Smooth muscle cell (in vitro differentiated cells): ENCODE data around the gene CXorf38. TPM values are rescaled to one million over a fixed set of nuclear protein-coding genes. Genes with fewer than 3 reads are reported as not detected.
"Not testable (repeated sequence)": the region's sequence is repeated elsewhere in the genome, so short reads cannot be mapped to it uniquely, and the experiment has no call there.

Source experiments
- DNase-seq: peaks from one replicate; lab custom pipeline; 2025; ENCODE audit not compliant: unreplicated experiment; lab: John Stamatoyannopoulos, UW
- H2AFZ ChIP-seq: fragments of 200-600 bp; sonication (generic); 2 replicates; pipeline ENCODE4 v1.6.0; 2016; ENCODE audit warnings: antibody characterized with exemption, low read depth, mild to moderate bottlenecking
- H3F3A ChIP-seq: fragments of 200-600 bp; sonication (generic); 2 replicates; pipeline ENCODE4 v1.6.0; 2017; ENCODE audit warnings: antibody characterized with exemption, low read depth
- H3K27ac ChIP-seq: fragments of 200-600 bp; sonication (generic); 2 replicates; pipeline ENCODE4 v1.5.1; 2016; ENCODE audit warnings: low read depth, mild to moderate bottlenecking
- H3K27me3 ChIP-seq: fragments of 200-600 bp; sonication (generic); 2 replicates; pipeline ENCODE4 v1.6.1; 2016; ENCODE audit warnings: low read depth, mild to moderate bottlenecking
- H3K36me3 ChIP-seq: fragments of 200-600 bp; sonication (generic); 2 replicates; pipeline ENCODE4 v1.5.1; 2016; ENCODE audit warnings: low read depth
- H3K4me1 ChIP-seq: fragments of 200-600 bp; sonication (generic); 2 replicates; pipeline ENCODE4 v1.5.1; 2016; ENCODE audit warnings: low read depth
- H3K4me2 ChIP-seq: fragments of 200-600 bp; sonication (generic); 2 replicates; pipeline ENCODE4 v1.6.0; 2016; ENCODE audit warnings: mild to moderate bottlenecking
- H3K4me3 ChIP-seq: fragments of 200-600 bp; sonication (generic); 2 replicates; pipeline ENCODE4 v1.5.1; 2016; ENCODE audit warnings: mild to moderate bottlenecking
- H3K79me2 ChIP-seq: fragments of 200-600 bp; sonication (generic); 2 replicates; pipeline ENCODE4 v1.6.0; 2016; ENCODE audit warnings: low read depth, mild to moderate bottlenecking
- H3K9ac ChIP-seq: fragments of 200-600 bp; sonication (generic); 2 replicates; pipeline ENCODE4 v1.6.0; 2016; ENCODE audit warnings: low read depth
- H3K9me3 ChIP-seq: fragments of 200-600 bp; sonication (generic); replicated peaks from 2 replicates; pipeline ENCODE4 v1.5.1; 2016; ENCODE audit warnings: low read depth
- H4K20me1 ChIP-seq: fragments of 200-600 bp; sonication (generic); 2 replicates; pipeline ENCODE4 v1.6.0; 2016; ENCODE audit warnings: low read depth
- CTCF ChIP-seq: fragments of 200-600 bp; sonication (generic); IDR thresholded peaks from 2 replicates; pipeline ENCODE4 v1.5.1; 2017; ENCODE audit warnings: borderline replicate concordance, mild to moderate bottlenecking, antibody characterized with exemption; ENCODE audit not compliant: insufficient read depth, poor library complexity, severe bottlenecking
- WGBS: methylation state at CpG from one replicate; pipeline ENCODE4 v1.1.7; 2016; ENCODE audit warnings: low lambda C conversion rate; 5-methylcytosine and 5-hydroxymethylcytosine counted together
- polyA plus RNA-seq: library from polyadenylated mRNA; unstranded; fragments of >200 nt; fragmentation: Nextera tagmentation; extraction: Ambion mirVana; gene quantifications from 2 replicates; pipeline ENCODE4 v1.2.1, GENCODE V29; 2016
- total RNA-seq: library from RNA; depleted of rRNA; stranded (reverse); fragments of >200 nt; gene quantifications from 2 replicates; pipeline ENCODE4 v1.2.3, GENCODE V29; 2014

The CXorf38 gene
- total and polyA plus RNA-seq, 2 experiments from 2014 or later, result 8.5 to 11.0 TPM

GRCh38 chrX:40615976-40616375 is 31.4 kb downstream of the CXorf38 start:
- WGBS, result 76% methylated on average over 9 of the region's 9 CpGs
- no peak overlapping the region for H3K27ac ChIP-seq
- no peaks in the 10 kb centered on the region for H3K36me3 ChIP-seq
- no peak overlapping the region for H3K9ac ChIP-seq
- no peaks in the 10 kb centered on the region for H3K27me3 ChIP-seq
- DNase-seq, result no peak
- H3K79me2 ChIP-seq, result no peaks in the 10 kb centered on the region
- TF ChIP-seq CTCF, result no peak
- no peaks in the 10 kb centered on the region for H3K9me3 ChIP-seq
- no peak overlapping the region for H3K4me3 ChIP-seq
- no peaks in the 10 kb centered on the region for H3F3A ChIP-seq
- H3K4me2 ChIP-seq, result no peak overlapping the region
- H3K4me1 ChIP-seq, result no peaks in the 10 kb centered on the region
- H2AFZ ChIP-seq, result no peak overlapping the region
- H4K20me1 ChIP-seq, result no peaks in the 10 kb centered on the region

- no peaks in the 10 kb centered on the region for H3K9me3 ChIP-seq
- TF ChIP-seq CTCF, result no peak
- DNase-seq, result no peak
- no peak overlapping the region for H3K9ac ChIP-seq
- H4K20me1 ChIP-seq, result no peaks in the 10 kb centered on the region
- no peaks in the 10 kb centered on the region for H3K79me2 ChIP-seq
- no peak overlapping the region for H3K4me3 ChIP-seq
- H3K4me2 ChIP-seq, result no peak overlapping the region
- no peak overlapping the region for H2AFZ ChIP-seq
- no peaks in the 10 kb centered on the region for H3K36me3 ChIP-seq
- H3K4me1 ChIP-seq, result no peaks in the 10 kb centered on the region
- no peaks in the 10 kb centered on the region for H3F3A ChIP-seq
- no peaks in the 10 kb centered on the region for H3K27me3 ChIP-seq
- no peak overlapping the region for H3K27ac ChIP-seq
- WGBS, result 74% methylated on average over 4 of the region's 4 CpGs
These were observed 34.9 kb downstream of the CXorf38 start for GRCh38 chrX:40612511-40612910.

- H3K9me3 ChIP-seq, result no peaks in the 10 kb centered on the region
- no peaks in the 10 kb centered on the region for H3K36me3 ChIP-seq
- no peak overlapping the region for H3K4me3 ChIP-seq
- H3K9ac ChIP-seq, result no peak overlapping the region
- no peak for TF ChIP-seq CTCF
- H3K4me2 ChIP-seq, result no peak overlapping the region
- no peaks in the 10 kb centered on the region for H3K4me1 ChIP-seq
- no peaks in the 10 kb centered on the region for H3K27me3 ChIP-seq
- H3F3A ChIP-seq, result no peaks in the 10 kb centered on the region
- no peak for DNase-seq
- no peak overlapping the region for H3K27ac ChIP-seq
- no peak overlapping the region for H2AFZ ChIP-seq
- no peaks in the 10 kb centered on the region for H3K79me2 ChIP-seq
- 87% methylated on average over 3 of the region's 3 CpGs for WGBS
- no peaks in the 10 kb centered on the region for H4K20me1 ChIP-seq
These were observed 40.0 kb downstream of the CXorf38 start for GRCh38 chrX:40607381-40607780.

- no peaks in the 10 kb centered on the region for H3K9me3 ChIP-seq
- WGBS, result 91% methylated on average over 6 of the region's 6 CpGs
These were observed 43.9 kb downstream of the CXorf38 start for GRCh38 chrX:40603446-40603845.

GRCh38 chrX:40589616-40590321 is 57.6 kb downstream of the CXorf38 start:
- H3K79me2 ChIP-seq, H3F3A ChIP-seq, H3K9ac ChIP-seq, H3K27ac ChIP-seq, H3K4me3 ChIP-seq, DNase-seq, H3K4me2 ChIP-seq, H3K9me3 ChIP-seq, H3K36me3 ChIP-seq, H2AFZ ChIP-seq, H3K4me1 ChIP-seq, H3K27me3 ChIP-seq: not testable (repeated sequence)
- 84% methylated on average over 6 of the region's 6 CpGs for WGBS
- peaks cover 14% of the 10 kb centered on the region for H4K20me1 ChIP-seq

More at GRCh38 chrX:40603446-40603845, 43.9 kb downstream of the CXorf38 start:
- Histone ChIP-seq H3K27me3 (no peaks in the 10 kb centered on the region), H3K4me3 (no peak overlapping the region), H3K4me1 (no peaks in the 10 kb centered on the region), H3K9ac (no peak overlapping the region), H3F3A (no peaks in the 10 kb centered on the region), H3K36me3 (no peaks in the 10 kb centered on the region), H4K20me1 (no peaks in the 10 kb centered on the region), H3K4me2 (no peak overlapping the region), H2AFZ (no peak overlapping the region), H3K79me2 (no peaks in the 10 kb centered on the region), H3K27ac (no peak overlapping the region)
- TF ChIP-seq CTCF, result no peak
- no peak for DNase-seq
